HuH-7.5 (cell line): Measurements from ENCODE around the gene MAP3K9.

Source experiments
- DNase-seq: peaks from one replicate; pipeline ENCODE4 v3.0.0; 2011; ENCODE audit warnings: low spot score

Gene MAP3K9

DNA sequence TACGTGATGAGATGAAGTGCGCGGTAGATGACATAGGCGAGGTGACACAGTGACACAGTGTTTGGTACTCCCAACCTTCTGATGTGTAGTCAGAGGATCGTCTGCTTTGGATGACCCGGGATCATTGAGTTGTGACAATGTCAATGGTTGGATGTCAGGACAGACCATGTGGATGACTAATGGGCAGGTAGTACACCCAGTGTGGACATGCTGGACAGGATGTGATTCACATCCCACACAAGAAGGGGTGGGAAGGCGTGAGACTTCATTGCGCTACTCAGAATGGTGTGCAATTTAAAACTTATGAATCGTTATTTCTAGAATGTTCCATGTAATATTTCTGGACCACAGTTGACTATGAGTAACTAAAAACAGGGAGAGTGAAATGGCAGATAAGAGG lies 23.8 kb downstream of the MAP3K9 start:
- no peak for DNase-seq

DNA sequence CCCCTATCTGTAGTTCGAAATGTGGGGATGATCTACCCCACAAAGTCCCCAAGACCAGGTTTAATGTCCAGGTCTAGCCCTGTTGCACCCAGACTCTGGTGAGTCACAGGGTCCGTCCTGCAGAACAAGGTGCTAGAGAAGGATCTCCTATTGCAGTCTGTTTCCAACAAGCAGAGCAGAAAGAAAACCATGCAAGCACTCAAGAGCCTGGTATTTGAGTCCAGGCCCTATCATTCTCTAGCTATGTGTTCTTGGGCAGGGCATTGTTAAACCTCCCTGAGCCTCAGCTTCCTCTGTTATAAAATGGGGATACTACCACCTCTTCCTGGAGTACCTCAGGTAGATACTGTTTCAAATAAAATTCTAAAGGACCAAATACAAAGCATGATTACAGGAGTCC lies 24.4 kb downstream of the MAP3K9 start:
- no peak for DNase-seq

DNA sequence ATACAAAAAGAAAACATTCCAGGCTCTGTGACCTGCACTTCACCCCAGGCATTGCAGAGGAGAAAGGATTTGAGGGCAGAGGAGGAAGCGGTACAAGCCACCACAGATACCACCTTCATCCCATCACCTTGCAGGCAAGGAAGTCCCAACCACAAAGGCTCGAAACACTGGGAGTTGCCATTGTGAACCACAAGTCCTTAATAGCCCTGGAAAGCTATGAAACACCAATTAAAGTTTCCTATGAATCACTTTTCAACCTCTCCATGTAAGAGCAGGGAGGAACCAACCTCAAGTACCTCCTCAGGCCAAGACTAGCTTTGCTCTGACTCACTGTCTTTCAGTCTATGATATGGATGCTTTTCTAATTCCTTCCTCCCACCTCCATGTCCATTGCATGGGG lies 27.0 kb downstream of the MAP3K9 start:
- DNase-seq, result no peak

GRCh38 chr14:70780396-70781075 lies 28.8 kb downstream of the MAP3K9 start:
- DNase-seq, result no peak

DNA sequence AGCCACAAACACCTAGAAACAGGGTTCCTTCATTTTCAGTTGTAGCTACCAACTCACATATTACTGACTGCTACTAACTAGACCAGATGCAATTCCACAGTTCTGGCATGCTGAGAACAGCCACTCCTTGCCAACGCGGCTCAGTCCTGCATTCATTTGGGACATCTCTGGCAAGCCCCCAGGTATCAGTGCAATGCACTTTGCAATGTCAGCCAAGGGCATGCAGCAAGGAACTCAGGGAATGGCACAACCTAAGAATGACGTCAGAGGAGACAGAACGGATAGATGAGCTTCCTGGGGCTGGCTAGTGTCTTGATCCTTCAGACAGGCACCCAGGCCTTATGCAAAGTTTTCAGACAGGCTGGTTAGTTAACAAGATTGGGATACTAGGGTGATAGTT lies 29.6 kb downstream of the MAP3K9 start:
- no peak for DNase-seq

DNA sequence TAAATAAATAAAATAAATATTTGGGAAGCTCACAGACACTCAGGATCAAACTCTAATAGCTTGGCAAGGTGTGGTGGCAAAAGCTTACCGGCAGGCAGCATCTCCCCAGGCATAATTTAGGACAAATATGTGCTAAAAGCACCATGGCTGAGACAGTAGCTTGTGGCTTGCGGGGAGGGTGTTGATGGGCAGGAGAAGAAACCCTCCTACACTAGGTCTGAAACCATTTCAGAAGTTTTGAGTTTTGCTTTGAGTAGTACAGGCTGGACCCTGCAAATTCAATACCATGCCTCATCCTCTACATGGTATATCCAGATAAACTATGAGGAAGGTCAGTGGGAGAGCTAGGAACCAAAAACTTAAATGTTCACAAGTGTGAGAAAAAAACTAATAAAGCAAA lies 33.1 kb downstream of the MAP3K9 start:
- no peak for DNase-seq

- no peak for DNase-seq
Observed at GRCh38 chr14:70773182-70773862, 36.0 kb downstream of the MAP3K9 start.

GRCh38 chr14:70771781-70772212 lies 37.5 kb downstream of the MAP3K9 start:
- DNase-seq, result no peak

GRCh38 chr14:70770490-70770889 lies 38.8 kb downstream of the MAP3K9 start:
- no peak for DNase-seq

- no peak for DNase-seq
Observed at GRCh38 chr14:70759398-70759797, 49.9 kb downstream of the MAP3K9 start.

DNA sequence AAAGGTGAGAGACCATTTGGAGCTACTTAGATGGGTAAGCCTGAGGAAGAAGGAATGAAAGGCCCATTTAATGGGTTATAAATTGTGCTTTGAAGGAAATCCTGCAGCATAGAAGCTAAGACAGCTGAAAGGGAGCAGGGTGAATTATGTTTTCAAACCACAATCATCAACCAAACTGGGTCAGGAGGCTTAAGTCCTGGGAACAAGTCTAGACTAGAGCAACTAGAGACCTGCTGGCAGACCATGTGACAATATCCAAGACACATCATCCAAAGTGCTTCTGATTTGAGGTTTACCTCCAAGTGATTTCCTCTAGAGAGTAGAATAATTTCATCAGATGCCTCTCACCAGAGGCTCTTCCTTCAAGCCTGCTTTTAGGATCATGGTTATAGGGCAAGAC lies 53.7 kb downstream of the MAP3K9 start:
- DNase-seq, result no peak

DNA sequence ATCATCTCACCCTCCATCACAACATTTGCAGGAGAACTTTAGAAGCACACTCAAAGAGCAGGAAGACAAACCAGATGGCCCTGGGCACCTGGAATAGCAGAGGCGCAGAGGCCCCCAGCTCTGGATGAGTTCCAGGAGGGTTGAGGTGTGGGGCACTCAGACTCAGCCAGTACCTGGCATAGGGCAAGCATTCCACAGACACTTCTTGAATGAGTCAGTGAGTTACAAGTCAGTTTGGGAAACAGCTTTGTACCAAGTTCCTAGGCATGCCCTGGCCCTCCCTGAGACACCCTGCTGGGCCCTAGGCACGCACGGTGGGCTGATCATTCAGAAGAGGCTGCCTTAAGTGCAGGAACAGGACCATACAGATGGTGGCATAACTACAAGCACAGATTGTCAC lies 54.3 kb downstream of the MAP3K9 start:
- no peak for DNase-seq

DNA sequence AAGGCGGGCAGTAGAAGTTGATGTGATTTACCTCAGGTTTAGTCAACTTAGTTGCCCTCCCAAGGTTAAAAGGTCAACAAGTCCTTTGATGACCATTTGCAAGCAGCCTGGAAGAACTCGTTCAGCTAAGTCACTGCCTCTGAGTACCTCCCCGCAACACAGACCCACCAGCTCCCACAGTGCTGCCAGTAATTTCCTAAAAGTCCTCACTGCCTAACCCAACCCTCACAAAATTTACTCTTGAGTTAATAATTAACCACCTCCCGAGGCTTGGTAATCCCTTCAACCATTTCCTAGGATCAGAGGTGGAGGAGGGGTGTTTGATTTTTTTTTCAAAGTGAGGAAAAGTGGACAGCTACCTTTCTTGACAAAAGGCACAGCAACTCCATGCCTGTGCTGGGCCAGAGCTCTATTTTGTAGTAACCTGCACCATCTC lies 55.8 kb downstream of the MAP3K9 start:
- peak; percentile 36 for DNase-seq

- no peak for DNase-seq
Observed at GRCh38 chr14:70748422-70748821, 60.9 kb downstream of the MAP3K9 start.

GRCh38 chr14:70744641-70745040 lies 64.7 kb downstream of the MAP3K9 start:
- DNase-seq, result no peak

DNA sequence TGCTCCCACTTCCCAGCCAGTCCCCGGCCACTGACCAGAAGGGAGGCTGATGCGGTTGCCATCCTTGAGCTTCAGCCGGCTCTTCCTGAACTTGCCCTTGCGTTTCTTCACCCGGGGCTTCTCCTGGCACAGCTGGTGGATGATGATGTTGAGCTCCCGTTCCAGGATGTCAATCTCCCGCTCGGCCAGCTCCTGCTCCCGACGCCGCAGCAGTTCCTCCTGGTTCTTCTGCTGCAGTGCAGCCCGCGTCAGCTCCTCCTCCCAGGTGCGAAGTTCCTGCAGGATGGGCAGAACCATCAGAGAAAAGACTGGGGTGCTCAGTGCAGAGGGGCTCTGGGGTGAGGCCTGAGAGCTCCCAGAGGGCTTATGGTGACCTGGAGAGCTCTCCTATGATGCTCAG lies 67.0 kb downstream of the MAP3K9 start:
- no peak for DNase-seq

DNA sequence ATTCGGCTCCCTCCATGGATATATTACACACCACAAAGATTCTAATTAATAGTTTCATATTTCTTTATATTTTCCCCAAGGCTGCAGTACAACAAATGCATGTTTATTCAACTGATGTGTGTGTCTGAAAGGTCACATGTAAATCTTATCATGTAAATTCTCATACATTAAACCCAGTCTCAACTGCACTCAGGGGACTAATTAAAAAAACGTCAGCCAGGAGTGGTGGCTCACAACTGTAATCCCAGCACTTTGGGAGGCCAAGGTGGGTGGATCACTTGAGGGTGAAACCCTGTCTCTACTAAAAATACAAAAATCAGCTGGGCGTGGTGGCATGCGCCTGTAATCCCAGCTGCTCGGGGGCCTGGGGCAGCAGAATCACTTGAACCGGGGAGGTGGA lies 67.8 kb downstream of the MAP3K9 start:
- no peak for DNase-seq

DNA sequence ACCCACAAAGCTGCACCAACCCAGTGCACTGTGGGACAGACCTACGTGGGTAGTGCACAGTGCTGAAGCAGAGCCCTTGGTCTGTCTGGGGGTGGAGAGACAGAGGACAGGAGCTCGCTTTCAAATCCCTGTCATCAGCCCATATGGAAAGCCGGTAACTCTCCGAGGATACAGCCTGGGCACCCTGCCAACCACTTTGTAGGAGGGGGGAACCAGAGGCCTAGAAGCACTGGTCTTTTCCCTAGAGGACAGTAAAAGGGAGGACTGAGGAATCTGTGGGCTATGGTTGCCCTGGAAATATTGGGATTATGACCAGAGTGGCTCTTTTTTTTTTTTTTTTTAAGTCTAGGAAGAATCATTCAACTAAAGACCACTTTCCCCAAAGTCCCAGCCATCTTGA lies 74.3 kb downstream of the MAP3K9 start:
- no peak for DNase-seq

DNA sequence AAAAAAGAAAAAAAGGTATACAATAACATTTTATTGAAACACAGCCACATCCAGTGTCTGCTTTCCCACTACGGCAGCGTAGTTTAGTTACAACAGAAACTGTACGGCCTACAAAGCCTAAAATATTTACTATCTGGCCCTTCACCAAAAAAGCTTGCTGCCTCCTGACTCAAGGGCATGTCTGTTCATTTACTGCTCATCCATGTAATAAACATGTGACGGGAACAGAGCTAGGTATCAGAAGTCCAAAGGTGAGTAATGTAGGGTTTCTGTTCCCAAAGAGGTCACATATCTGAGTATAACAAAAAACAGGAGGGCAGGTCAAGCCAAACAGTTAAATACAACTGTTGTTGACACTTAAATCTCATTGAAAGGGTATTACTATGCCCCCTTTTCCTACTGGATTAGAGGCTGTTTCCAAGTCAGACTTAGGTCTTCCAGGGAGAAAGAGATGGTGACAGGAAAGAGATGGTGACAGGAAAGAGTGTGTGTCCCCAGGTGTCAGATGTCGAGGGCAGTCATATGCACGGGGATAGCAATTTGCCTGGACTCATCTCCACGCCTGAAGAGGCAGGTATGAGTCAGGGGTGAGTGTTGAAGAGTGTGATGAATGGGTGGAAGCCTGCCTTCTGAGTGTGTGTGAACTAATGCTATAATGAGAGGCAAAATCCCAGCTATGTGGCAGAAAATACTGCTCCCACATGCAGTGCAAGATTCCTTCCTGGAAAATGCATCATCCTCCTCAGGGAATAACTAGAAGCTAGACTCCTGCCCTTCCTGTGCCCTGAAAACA lies 77.7 kb downstream of the MAP3K9 start:
- DNase-seq, result no peak

DNA sequence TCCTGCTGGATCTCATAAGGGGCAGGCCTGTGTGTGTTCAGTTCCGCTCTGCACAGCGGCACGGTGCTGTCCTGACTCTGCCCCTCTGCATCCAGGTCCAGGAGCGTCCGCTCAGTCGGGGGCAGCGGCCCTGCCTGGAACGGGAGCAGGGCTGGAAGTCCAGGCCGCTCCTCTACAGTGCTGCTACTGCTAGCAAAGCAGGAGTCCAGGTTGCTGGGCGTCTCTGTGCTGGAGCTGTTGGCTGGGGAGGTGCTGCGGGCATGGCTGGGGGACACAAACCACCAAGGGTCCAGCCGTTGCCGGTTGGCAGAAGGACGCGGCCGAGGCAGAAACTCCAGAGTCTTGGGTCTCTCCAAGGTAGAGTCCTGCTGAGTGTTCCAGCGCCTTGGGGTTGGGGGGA lies 78.9 kb downstream of the MAP3K9 start:
- DNase-seq, result no peak

- no peak for DNase-seq
Observed at GRCh38 chr14:70726651-70727375, 82.5 kb downstream of the MAP3K9 start.

- DNase-seq, result no peak
Observed at GRCh38 chr14:70724944-70725343, 84.4 kb downstream of the MAP3K9 start.
